Neural cell (in vitro differentiated cells): ENCODE results near the gene TRPM8. TPM values are rescaled to one million over a fixed set of nuclear protein-coding genes. Genes with fewer than 3 reads are reported as not detected.

ENCODE experiments used
- H2AFZ ChIP-seq: fragments of 200-600, 300-800 bp; sonication (generic), shearing (Covaris generic); 2 replicates; pipeline ENCODE4 v1.6.0; 2014; ENCODE audit warnings: low read depth, mild to moderate bottlenecking, antibody characterized with exemption, low read length, moderate library complexity
- H3F3A ChIP-seq: fragments of 200-600 bp; shearing (Covaris generic); 2 replicates; pipeline ENCODE4 v1.6.1; 2016; ENCODE audit warnings: mild to moderate bottlenecking, moderate library complexity, mixed read lengths, antibody characterized with exemption, low read length; ENCODE audit not compliant: insufficient read depth, poor library complexity, severe bottlenecking
- H3K27ac ChIP-seq: fragments of 200-600, 300-800 bp; sonication (generic), shearing (Covaris generic); 2 replicates; pipeline ENCODE4 v1.5.1; 2014; ENCODE audit warnings: mild to moderate bottlenecking, low read length, moderate library complexity
- H3K27me3 ChIP-seq: fragments of 300-800, 200-600 bp; sonication (generic), shearing (Covaris generic); 2 replicates; pipeline ENCODE4 v1.6.0; 2014; ENCODE audit warnings: mild to moderate bottlenecking, low read depth, low read length, moderate library complexity; ENCODE audit not compliant: insufficient read depth
- H3K36me3 ChIP-seq: fragments of 300-800, 200-600 bp; sonication (generic), shearing (Covaris generic); 2 replicates; pipeline ENCODE4 v1.5.1; 2014; ENCODE audit warnings: mild to moderate bottlenecking, antibody characterized with exemption, low read length, moderate library complexity; ENCODE audit not compliant: insufficient read depth
- H3K4me2 ChIP-seq: fragments of 300-800, 200-600 bp; sonication (generic), shearing (Covaris generic); 2 replicates; pipeline ENCODE4 v1.6.0; 2014; ENCODE audit warnings: mild to moderate bottlenecking, low read length
- H3K4me3 ChIP-seq: fragments of 300-800, 200-600 bp; sonication (generic), shearing (Covaris generic); 2 replicates; pipeline ENCODE4 v1.5.1; 2014; ENCODE audit warnings: mild to moderate bottlenecking, low read length, moderate library complexity
- H3K79me2 ChIP-seq: fragments of 200-600 bp; shearing (Covaris generic); replicated peaks from 2 replicates; pipeline ENCODE4 v1.6.0; 2014; ENCODE audit warnings: mild to moderate bottlenecking, low read length, moderate library complexity; ENCODE audit not compliant: insufficient read depth
- H3K9ac ChIP-seq: fragments of 300-800, 200-600 bp; sonication (generic), shearing (Covaris generic); 2 replicates; pipeline ENCODE4 v1.6.1; 2016; ENCODE audit warnings: mild to moderate bottlenecking, low read length, mixed read lengths
- H3K9me2 ChIP-seq: fragments of 200-600 bp; shearing (Covaris generic); 2 replicates; pipeline ENCODE4 v1.6.1; 2016; ENCODE audit warnings: mild to moderate bottlenecking, low read length, mixed read lengths; ENCODE audit not compliant: insufficient read depth
- H3K9me3 ChIP-seq: fragments of 200-600, 300-800 bp; sonication (generic), shearing (Covaris generic); 2 replicates; pipeline ENCODE4 v1.6.1; 2016; ENCODE audit warnings: mild to moderate bottlenecking, mixed run types, low read length, moderate library complexity, mixed read lengths
- H4K20me1 ChIP-seq: fragments of 200-600 bp; shearing (Covaris generic); 2 replicates; pipeline ENCODE4 v1.6.1; 2016; ENCODE audit warnings: mild to moderate bottlenecking, mixed run types; ENCODE audit not compliant: insufficient read depth
- CTCF ChIP-seq: fragments of 450-650 bp; IDR thresholded peaks from 2 replicates; pipeline ENCODE4 v1.5.1; 2014; ENCODE audit warnings: antibody characterized with exemption, mild to moderate bottlenecking, moderate library complexity; ENCODE audit not compliant: poor library complexity, severe bottlenecking
- EP300 ChIP-seq: fragments of 450-650 bp; conservative IDR thresholded peaks from 2 replicates; pipeline ENCODE4 v1.6.1; 2014; ENCODE audit warnings: antibody characterized with exemption, mild to moderate bottlenecking, moderate library complexity; ENCODE audit not compliant: poor library complexity, severe bottlenecking
- EZH2 ChIP-seq: fragments of 200-600, 300-800 bp; shearing (Covaris generic), sonication (generic); IDR thresholded peaks from 2 replicates; pipeline ENCODE4 v1.6.1; 2014; ENCODE audit warnings: antibody characterized with exemption, low read length, borderline replicate concordance, mild to moderate bottlenecking; ENCODE audit not compliant: insufficient read depth, poor library complexity, severe bottlenecking
- MXI1 ChIP-seq: fragments of 450-650 bp; conservative IDR thresholded peaks from 2 replicates; pipeline ENCODE4 v1.6.1; 2014; ENCODE audit warnings: antibody characterized with exemption, mild to moderate bottlenecking; ENCODE audit not compliant: poor library complexity, severe bottlenecking
- POLR2AphosphoS5 ChIP-seq: IDR thresholded peaks from 2 replicates; pipeline ENCODE4 v1.6.1; 2012
- RAD21 ChIP-seq: fragments of 450-650 bp; conservative IDR thresholded peaks from 2 replicates; pipeline ENCODE4 v1.6.1; 2014; ENCODE audit warnings: antibody characterized with exemption, mild to moderate bottlenecking, moderate library complexity
- REST ChIP-seq: IDR thresholded peaks from 2 replicates; pipeline ENCODE4 v1.6.1; 2012; ENCODE audit warnings: borderline replicate concordance
- SMC3 ChIP-seq: fragments of 450-650 bp; conservative IDR thresholded peaks from 2 replicates; pipeline ENCODE4 v1.6.1; 2014; ENCODE audit warnings: antibody characterized with exemption, mild to moderate bottlenecking, moderate library complexity; ENCODE audit not compliant: poor library complexity
- TAF1 ChIP-seq: IDR thresholded peaks from 2 replicates; pipeline ENCODE4 v1.6.1; 2012; ENCODE audit warnings: low read depth
- polyA plus RNA-seq: library from polyadenylated mRNA; depleted of rRNA; stranded (reverse); fragments of >200 nt; gene quantifications from 2 replicates; pipeline ENCODE4 v1.2.3, GENCODE V29; 2014

The TRPM8 gene
- polyA plus RNA-seq, 1 donor from 2014 or later = not detected

GRCh38 chr2:233976087-233976486 is 58.9 kb downstream of the TRPM8 start:
- Histone ChIP-seq H3K9ac (no peak overlapping the region), H3K4me3 (no peak overlapping the region), H3K4me2 (no peak overlapping the region), H3F3A (no peaks in the 10 kb centered on the region), H3K9me2 (no peaks in the 10 kb centered on the region), H2AFZ (no peak overlapping the region), H3K27ac (no peak overlapping the region), H3K79me2 (no peaks in the 10 kb centered on the region), H3K9me3 (no peaks in the 10 kb centered on the region), H3K36me3 (no peaks in the 10 kb centered on the region), H3K27me3 (no peaks in the 10 kb centered on the region), H4K20me1 (no peaks in the 10 kb centered on the region)
- TF ChIP-seq EP300 = no peak
- TF ChIP-seq REST = no peak
- no peak for TF ChIP-seq SMC3
- no peak for TF ChIP-seq EZH2
- no peak for TF ChIP-seq POLR2AphosphoS5

- Histone ChIP-seq H3K9ac (no peak overlapping the region), H3K36me3 (no peaks in the 10 kb centered on the region), H3K4me3 (no peak overlapping the region), H3K79me2 (no peaks in the 10 kb centered on the region), H3K9me3 (no peaks in the 10 kb centered on the region), H3K9me2 (no peaks in the 10 kb centered on the region), H3F3A (no peaks in the 10 kb centered on the region), H3K27ac (no peak overlapping the region), H3K4me2 (no peak overlapping the region), H3K27me3 (no peaks in the 10 kb centered on the region), H2AFZ (no peak overlapping the region), H4K20me1 (no peaks in the 10 kb centered on the region)
- TF ChIP-seq REST = no peak
- TF ChIP-seq CTCF = peak; percentile 88
- no peak for TF ChIP-seq EP300
- TF ChIP-seq MXI1 = no peak
- TF ChIP-seq POLR2AphosphoS5 = no peak
- TF ChIP-seq RAD21 = peak; percentile 92
- TF ChIP-seq EZH2 = no peak
- TF ChIP-seq SMC3 = peak; percentile 92
- TF ChIP-seq TAF1 = no peak
Observed at GRCh38 chr2:233976690-233977294, 59.6 kb downstream of the TRPM8 start.
